Placental pericyte (primary cell): ENCODE measurements around the gene KLHL15. TPM values are rescaled to one million over a fixed set of nuclear protein-coding genes. Genes with fewer than 3 reads are reported as not detected.

Experiments
- total RNA-seq: library from RNA; depleted of rRNA; stranded (reverse); fragments of >200 nt; gene quantifications from 2 replicates; pipeline ENCODE4 v1.2.3, GENCODE V29; 2012

KLHL15 gene, protein sequence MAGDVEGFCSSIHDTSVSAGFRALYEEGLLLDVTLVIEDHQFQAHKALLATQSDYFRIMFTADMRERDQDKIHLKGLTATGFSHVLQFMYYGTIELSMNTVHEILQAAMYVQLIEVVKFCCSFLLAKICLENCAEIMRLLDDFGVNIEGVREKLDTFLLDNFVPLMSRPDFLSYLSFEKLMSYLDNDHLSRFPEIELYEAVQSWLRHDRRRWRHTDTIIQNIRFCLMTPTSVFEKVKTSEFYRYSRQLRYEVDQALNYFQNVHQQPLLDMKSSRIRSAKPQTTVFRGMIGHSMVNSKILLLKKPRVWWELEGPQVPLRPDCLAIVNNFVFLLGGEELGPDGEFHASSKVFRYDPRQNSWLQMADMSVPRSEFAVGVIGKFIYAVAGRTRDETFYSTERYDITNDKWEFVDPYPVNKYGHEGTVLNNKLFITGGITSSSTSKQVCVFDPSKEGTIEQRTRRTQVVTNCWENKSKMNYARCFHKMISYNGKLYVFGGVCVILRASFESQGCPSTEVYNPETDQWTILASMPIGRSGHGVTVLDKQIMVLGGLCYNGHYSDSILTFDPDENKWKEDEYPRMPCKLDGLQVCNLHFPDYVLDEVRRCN
- 7.0 and 13.2 TPM in 2 replicates for total RNA-seq

DNA sequence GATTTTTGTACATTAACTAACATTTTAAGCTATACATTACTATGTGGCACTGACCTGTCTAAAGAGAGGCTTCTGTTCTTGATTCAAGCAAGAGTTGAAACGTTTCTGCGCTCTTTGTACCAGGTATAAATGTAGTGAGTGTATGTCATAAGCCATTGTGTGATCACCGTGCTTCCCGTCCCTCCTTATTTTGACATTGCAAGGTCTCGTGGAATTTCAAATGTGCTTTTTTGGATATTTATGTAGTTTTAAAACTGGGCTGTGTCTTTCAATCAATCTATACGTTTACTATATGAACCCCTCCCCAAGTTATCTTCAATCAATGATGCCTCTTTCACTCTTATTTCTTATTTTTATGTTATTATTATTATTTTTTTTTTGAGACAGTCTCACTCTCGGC lies at the start of gene KLHL15:
KLHL15 (minus strand) TSS at position 101 of the 400 bp plus-strand sequence. CDS start 20,493 bp downstream, outside the sequence.

DNA sequence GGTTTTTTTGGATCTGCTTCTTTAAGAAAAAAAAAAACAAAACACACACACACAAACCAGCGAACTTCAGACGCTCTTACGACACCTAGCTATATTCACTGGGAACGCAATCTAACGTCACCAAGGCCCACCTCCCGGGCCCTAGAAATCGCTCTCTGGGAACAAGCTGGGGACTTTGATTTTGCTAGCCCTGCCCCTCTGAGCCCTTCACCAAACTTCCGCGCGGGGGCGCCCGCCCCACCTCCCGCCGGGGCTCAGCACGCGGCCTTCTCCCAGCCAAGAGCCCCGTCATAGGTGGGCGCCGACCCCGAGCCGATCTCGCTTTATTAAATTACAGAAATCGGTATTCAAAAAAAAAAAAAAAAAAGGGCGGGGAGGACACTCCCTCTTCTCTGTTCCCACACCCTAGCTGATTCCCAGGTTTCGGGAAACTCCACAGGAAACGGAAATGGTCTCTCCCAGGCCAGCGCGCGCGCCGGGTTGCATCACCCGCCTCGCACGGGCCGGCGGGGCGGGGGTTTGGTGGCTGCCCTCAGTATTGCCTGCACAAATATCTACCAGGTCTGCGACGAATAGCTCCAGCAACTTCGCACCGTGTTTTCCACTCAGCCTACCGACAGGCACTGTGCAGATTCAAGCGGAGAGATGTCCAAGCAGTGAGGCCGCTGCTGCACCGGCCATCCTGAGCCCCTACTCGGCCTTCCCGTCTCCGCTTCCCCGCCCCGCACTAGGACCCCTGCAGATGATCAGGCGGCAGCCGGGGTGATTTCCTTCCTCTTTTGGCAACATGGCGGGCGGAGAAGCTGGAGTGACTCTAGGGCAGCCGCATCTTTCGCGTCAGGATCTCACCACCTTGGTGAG lies 27.4 kb upstream of the KLHL15 start, which contains the start of gene EIF2S3:
EIF2S3 (plus strand) TSS at position 775 of the 861 bp plus-strand sequence; CDS start at position 788, 13 bp downstream.

Other genes with a start within 250 kb of the KLHL15 start
- 80.5 and 306 TPM in 2 replicates for gene SAT1, start 244.0 kb downstream of the KLHL15 start, total RNA-seq
- 10.2 and 15.8 TPM in 2 replicates for gene APOO, start 119.2 kb downstream of the KLHL15 start, total RNA-seq
- not detected in 2 replicates for gene CXorf58, start 119.2 kb downstream of the KLHL15 start, total RNA-seq
- 225 and 364 TPM in 2 replicates for gene EIF2S3, start 27.8 kb upstream of the KLHL15 start, total RNA-seq
- 59.3 and 64.6 TPM in 2 replicates for gene ZFX, start 122.5 kb upstream of the KLHL15 start, total RNA-seq